NCI-H146 treated with DMSO at 0.1 percent for 48 hours (cell line): ENCODE data around the gene VASH1.

Experiments used
- DNase-seq: peaks from one replicate; lab custom pipeline; 2025; ENCODE audit not compliant: unreplicated experiment; lab: John Stamatoyannopoulos, UW

Gene VASH1

GRCh38 chr14:76771437-76771980 lies 10.2 kb downstream of the VASH1 start:
- DNase-seq, result no peak

GRCh38 chr14:76772300-76773187 lies 11.3 kb downstream of the VASH1 start:
- DNase-seq, result no peak

- DNase-seq, result no peak
Observed at GRCh38 chr14:76773188-76773885, 12.1 kb downstream of the VASH1 start.

GRCh38 chr14:76773956-76774820 lies 12.9 kb downstream of the VASH1 start:
- no peak for DNase-seq

GRCh38 chr14:76774821-76775694 lies 13.8 kb downstream of the VASH1 start:
- no peak for DNase-seq

- DNase-seq, result no peak
Observed at GRCh38 chr14:76775695-76776427, 14.6 kb downstream of the VASH1 start.

GRCh38 chr14:76776428-76777251 lies 15.4 kb downstream of the VASH1 start:
- DNase-seq, result no peak

GRCh38 chr14:76777721-76778120 lies 16.5 kb downstream of the VASH1 start:
- DNase-seq, result no peak

- no peak for DNase-seq
Observed at GRCh38 chr14:76778546-76779215, 17.4 kb downstream of the VASH1 start.

- no peak for DNase-seq
Observed at GRCh38 chr14:76779221-76780057, 18.2 kb downstream of the VASH1 start.

GRCh38 chr14:76780058-76780345 lies 18.7 kb downstream of the VASH1 start:
- no peak for DNase-seq

GRCh38 chr14:76780360-76780759 lies 19.1 kb downstream of the VASH1 start:
- no peak for DNase-seq

GRCh38 chr14:76780875-76781647 lies 19.8 kb downstream of the VASH1 start:
- DNase-seq, result no peak

GRCh38 chr14:76781648-76782051 lies 20.4 kb downstream of the VASH1 start:
- no peak for DNase-seq

GRCh38 chr14:76782115-76782884 lies 21.0 kb downstream of the VASH1 start:
- DNase-seq, result no peak
